Right lung (tissue), 5 donors: Measurements from ENCODE around the gene PTPRR. TPM values are rescaled to one million over a fixed set of nuclear protein-coding genes. Genes with fewer than 3 reads are reported as not detected.
"Not testable (repeated sequence)": the region's sequence is repeated elsewhere in the genome, so short reads cannot be mapped to it uniquely, and the experiment has no call there.

Experiments
- DNase-seq, 2 donors: peaks; one replicate each; pipeline ENCODE4 v3.0.0-alpha.2; 2013
- polyA plus RNA-seq, 5 donors: library from polyadenylated mRNA; unstranded; fragments of 120-200 nt; gene quantifications; one replicate each; pipeline versions ENCODE4 v1.2.1 to v1.2.3, GENCODE V29; 2013; ENCODE audit warnings: inconsistent platforms in 1 of 5, low replicate concordance in 1 of 5; ENCODE audit not compliant: insufficient read length in 5 of 5, insufficient read depth in 1 of 5

Gene PTPRR
- polyA plus RNA-seq, 5 donors: 0.10 to 0.32 (median 0.18) TPM

DNA sequence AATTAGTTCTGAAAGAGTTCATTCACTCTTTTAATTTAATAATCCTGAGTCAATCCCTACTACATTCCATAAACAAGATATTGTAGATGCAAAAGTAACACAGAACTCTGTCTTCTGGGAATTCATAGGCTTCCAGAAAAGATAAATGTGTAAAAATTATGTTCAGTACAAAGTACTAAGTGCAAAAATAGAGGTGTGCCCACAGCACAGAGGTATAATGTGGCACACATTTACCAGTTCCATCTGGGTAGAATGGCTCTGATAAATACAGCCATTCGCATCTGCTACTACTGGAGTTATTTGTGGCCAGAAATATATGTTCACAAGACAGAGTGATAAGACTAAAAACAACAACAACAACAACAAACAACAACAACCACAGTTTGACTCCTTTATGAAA lies 171.7 kb downstream of the PTPRR start:
- no peak for DNase-seq

- no peak for DNase-seq
Measured at GRCh38 chr12:70747445-70748260, 172.9 kb downstream of the PTPRR start.

GRCh38 chr12:70745048-70745447 lies 175.5 kb downstream of the PTPRR start:
- DNase-seq: no peak

- no peak for DNase-seq
Measured at GRCh38 chr12:70744178-70744577, 176.4 kb downstream of the PTPRR start.

DNA sequence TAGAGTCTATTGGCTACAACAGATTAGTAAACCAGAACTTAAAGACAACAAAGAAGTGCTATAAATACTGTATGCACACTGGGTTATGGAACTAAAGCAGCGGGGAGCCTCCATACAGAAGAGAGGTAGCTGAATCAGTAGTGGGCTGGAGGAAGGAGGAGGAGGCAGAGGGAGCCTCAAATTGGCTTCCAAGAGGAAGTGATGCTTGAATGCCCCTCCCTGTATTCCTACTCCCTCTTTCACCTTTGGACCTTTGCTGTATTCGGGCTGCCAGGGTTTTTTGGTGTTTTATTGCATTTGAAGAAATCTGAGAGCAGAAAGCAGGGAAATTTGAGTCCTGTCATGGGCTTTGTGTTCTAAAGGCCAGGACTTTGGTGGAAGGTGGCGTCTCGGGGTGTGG lies 179.3 kb downstream of the PTPRR start:
- DNase-seq: no peak

GRCh38 chr12:70739756-70740155 lies 180.8 kb downstream of the PTPRR start:
- DNase-seq: no peak

- DNase-seq: no peak
Measured at GRCh38 chr12:70736351-70737133, 184.0 kb downstream of the PTPRR start.

DNA sequence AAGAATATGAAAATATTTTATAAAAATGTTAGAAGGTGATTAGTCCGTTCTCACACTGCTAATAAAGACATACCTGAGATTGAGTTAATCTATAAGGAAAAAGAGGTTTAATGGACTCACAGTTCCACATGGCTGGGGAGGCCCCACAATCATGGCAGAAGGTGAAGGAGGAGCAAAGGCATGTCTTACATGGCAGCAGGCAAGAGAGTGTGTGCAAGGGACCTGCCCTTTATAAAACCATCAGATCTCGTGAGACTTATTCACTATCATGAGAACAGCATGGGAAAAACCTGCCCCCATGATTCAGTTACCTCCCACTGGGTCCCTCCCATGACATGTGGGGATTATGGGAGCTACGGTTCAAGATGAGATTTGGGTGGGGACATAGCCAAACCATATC lies 185.3 kb downstream of the PTPRR start:
- not testable (repeated sequence) for DNase-seq

DNA sequence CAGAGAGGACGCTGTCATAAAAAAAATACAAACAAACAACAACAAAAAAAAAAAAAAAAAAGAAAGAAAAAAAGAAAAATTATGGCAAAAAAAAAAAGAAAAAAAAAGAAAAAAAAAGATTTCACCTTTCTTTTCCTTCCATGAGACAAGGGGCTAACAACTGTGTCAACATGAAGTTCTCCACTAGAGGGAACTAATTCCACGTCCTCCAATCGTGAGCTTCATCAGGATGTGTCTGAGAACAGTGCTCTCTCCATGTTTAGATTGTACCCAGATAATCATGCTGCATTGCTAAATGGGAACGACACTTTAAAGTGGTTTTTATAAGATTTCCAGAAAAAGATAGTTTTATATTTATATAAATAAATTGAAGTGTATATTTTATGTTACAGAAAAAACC lies 187.2 kb downstream of the PTPRR start:
- peak; percentile 43 to 65 for DNase-seq

- DNase-seq: no peak
Measured at GRCh38 chr12:70732287-70732686, 188.3 kb downstream of the PTPRR start.

- no peak for DNase-seq
Measured at GRCh38 chr12:70730675-70731180, 189.8 kb downstream of the PTPRR start.

GRCh38 chr12:70724444-70724843 lies 196.1 kb downstream of the PTPRR start:
- no peak for DNase-seq

- peak; percentile 46 to 59 for DNase-seq
Measured at GRCh38 chr12:70722584-70723343, 197.8 kb downstream of the PTPRR start.

DNA sequence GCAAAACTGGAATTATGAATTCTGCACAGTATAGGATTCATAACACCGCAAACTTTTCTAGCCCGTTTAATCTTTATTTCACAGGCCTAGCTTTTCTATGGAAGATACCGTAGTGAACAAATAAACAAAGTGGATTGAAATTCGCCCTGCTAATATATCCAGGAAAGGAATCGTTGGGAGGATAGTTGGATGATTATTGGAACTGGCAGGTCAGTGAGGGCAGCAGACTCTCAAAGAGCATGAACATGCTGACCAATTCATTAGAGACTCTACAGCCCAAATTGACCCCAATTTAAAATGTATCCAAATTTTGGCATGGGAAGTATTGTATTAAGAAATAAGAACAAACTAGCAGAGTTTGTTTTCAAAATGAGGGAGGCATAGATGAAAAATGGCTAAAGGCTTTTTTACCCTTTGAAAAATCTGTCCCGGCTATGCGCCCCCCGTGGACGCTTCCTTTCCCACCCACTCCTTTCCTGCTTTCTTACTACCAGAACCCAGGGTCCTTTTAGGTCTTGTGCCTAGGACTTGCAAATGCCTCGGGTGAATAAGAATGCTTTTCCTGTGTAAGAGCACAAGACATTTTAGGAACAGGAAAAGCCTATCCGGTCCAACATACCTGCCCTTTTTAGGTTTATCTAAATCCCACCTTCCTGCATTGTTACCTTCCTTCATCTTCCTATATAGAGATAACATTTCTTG lies 198.7 kb downstream of the PTPRR start:
- DNase-seq: no peak

DNA sequence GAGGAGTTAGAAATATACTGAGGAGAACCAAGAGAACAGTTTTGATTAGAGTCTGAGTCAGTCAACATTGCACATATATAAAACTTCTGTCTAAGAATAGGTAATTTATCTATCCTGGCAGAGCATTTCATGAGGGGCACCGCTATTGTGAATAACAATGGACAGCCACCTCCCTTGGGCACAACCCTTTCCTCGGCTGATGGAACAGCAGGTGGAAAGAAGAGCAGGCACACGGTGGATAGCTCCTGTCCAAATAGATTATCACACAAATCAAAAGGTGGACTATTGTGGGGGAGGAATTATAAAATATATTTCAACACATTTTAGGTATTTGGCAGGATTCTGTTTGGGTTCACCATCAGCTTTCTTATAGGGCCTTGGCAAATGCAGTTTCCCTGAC lies 199.3 kb downstream of the PTPRR start:
- no peak for DNase-seq

- peak; percentile 38 to 66 for DNase-seq
Measured at GRCh38 chr12:70719672-70720420, 200.7 kb downstream of the PTPRR start.

DNA sequence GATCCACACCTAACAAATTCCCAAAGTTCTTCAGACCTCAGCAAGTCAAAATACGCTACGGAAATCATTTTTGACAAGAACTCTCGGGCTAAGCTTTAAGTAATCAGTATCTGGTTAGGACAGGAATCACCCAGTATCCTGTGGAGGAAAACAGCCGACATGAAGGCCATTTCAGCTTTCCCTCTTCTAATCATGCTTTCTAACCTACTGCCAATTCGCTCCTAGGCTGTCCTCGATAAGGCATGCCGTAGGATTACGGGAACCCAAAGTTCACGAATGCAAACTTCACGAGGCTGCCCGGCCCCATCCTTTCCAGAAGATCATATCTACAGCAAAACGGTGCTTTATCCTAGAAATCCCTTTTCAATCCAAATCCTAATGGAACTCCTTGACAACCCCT lies 201.5 kb downstream of the PTPRR start:
- no peak for DNase-seq

DNA sequence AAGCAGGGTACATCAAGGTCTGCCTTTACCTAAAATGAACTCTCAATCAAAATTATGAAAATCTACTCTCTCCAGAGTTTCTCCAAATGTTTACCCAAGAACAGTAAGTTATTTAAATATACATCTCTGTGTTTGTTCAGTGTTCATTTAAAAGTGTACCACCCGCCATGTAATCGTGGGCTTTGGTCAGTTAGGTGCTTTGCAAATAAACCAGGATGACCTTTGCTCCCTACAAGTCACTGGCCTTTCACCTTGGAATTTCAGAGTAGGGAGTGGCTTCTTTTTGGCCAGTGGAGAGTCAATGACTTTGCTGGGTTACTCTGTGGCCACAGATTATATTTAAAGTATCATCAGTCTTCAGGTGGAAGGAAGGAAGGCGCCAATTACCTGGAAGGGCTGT lies 208.7 kb downstream of the PTPRR start:
- DNase-seq: no peak

DNA sequence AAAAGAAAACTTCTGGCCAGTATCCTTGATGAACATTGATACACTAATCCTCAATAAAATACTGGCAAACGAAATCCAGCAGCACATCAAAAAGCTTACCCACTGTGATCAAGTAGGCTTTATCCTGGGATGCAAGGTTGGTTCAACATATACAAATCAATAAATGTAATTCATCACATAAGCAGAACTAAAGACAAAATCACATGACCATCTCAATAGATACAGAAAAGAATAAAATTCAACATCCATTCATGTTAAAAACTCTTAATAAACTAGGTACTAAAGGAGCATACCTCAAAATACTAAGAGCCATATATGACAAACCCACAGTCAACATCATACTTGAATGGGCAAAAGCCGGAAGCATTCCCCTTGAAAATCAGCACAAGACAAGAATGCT lies 211.5 kb downstream of the PTPRR start:
- no peak for DNase-seq

GRCh38 chr12:70706611-70707010 lies 213.9 kb downstream of the PTPRR start:
- DNase-seq: no peak

DNA sequence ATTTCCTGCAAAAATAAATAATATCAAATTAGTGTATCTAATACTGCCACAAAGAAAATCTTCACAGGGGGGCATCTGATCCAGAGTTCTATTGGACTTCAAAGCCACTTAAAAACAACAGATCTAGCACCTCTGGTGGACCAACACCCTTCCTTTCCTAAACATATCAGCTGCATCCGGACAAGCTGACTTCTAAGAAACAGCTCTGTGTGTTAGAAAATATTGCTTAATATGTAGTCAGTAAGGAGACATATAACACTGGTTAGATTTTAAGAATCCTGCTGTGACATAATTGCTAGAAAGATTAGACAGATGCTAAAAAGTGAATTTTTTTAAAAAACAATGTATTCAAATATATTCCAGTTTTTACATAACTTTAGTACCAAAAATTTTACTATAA lies 222.2 kb downstream of the PTPRR start:
- DNase-seq: no peak
